GM19395 (cell line): Measurements from ENCODE around the gene FAM177A1.
A peak's percentile ranks its signal among the peaks of the same experiment; 100 is the strongest.
"Not testable (repeated sequence)": the region's sequence is repeated elsewhere in the genome, so short reads cannot be mapped to it uniquely, and the experiment has no call there.

Source experiments
- ATAC-seq: cut with Tn5 transposase; IDR thresholded peaks from one replicate; pipeline ENCODE4 v1.9.1; 2021; ENCODE audit warnings: mild to moderate bottlenecking, moderate library complexity; ENCODE audit not compliant: unreplicated experiment

The FAM177A1 gene

DNA sequence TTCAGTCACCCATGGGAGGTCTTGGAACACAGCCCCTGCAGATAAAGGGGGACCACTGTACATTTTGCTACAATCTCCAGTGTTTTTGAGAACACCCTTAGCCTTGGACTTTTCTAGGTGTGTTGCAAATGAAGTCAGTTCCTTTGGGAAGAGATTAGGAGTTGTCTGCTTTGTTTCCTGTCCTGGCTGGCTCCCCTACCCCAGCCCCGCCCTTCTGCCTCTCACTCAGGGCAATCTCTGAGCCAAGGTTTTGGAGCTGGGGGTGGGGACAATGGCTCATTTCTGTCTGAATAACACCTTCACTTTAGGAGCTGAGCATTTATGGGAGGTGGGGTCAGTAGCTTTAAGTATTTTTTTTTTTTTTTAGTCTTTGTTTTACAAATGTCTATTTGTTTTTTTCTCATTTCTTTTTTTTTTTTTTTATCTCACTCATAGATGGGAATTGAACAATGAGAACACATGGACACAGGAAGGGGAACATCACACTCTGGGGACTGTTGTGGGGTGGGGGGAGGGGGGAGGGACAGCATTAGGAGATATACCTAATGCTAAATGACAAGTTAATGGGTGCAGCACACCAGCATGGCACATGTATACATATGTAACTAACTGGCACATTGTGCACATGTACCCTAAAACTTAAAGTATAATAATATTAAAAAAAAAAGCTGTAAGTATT is 15.2 kb downstream of the FAM177A1 start:
- not testable (repeated sequence) for ATAC-seq

DNA sequence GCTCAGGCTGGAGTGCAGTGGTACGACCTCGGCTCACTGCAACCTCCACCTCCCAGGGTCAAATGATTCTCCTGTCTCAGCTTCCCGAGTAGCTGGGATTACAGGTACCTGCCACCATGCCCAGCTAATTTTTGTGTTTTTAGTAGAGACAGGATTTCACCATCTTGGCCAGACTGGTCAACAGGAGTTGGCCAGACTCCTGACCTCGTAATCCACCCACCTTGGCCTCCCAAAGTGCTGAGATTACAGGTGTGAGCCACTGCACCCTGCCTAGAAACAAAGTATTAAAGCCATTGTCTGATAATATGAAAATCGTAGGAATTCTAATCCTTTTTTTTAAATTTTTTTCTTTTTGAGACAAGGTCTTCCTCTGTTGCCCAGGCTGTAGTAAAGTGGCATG is 19.7 kb downstream of the FAM177A1 start:
- ATAC-seq = not testable (repeated sequence)

DNA sequence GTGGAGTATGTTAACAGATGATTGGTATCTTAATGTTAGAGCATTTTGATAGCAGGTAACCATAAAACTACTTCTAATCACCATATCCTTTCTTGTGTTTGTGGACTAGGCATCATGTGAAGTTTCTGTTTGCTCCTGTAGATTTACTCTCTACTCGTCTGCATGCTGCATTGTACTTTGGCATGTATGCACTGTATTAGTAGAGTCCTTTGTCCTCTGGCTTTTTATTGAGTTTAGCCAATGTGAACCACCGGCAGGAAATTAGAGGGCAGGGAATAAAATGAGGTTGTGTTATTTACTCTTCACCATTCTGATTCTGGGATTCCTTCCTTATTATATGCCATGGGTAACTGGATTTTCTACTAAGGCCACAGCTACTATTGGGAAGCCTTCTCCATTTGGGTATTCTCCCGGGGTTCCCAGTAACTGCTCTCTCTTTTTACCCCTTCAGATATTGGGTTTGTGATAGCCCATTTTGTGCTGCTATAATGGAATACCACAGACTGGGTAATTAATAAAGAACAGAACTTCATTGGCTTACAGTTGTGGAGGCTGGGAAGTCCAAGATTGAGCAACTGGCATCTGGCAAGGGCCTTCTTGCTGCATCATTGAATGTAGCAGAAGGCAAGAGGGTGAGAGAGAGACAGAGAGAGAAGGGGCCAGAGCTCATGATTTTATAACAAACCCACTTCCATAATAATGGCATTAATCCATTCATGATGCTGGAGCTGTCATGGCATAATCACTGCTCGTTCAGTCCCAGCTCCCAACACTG is 22.4 kb downstream of the FAM177A1 start:
- no peak for ATAC-seq

DNA sequence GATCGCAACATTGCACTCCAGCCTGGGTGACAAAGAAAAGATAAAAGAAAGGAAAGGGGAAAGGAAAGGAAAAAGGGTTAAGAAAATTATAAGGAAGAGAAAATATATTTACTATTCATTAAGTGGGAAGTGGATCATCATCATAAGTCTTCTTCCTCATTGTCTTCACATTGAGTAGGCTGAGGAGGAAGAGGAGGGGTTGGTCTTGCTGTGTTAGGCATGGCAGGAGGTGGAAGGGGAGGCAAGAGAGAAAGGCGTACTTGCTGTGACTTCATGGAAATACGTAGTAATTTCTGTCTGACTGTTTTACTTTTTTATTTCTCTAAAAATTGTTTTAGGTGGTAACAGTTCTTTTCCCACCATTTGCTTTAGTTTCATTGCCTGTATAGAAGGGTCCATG is 26.2 kb downstream of the FAM177A1 start:
- no peak for ATAC-seq

DNA sequence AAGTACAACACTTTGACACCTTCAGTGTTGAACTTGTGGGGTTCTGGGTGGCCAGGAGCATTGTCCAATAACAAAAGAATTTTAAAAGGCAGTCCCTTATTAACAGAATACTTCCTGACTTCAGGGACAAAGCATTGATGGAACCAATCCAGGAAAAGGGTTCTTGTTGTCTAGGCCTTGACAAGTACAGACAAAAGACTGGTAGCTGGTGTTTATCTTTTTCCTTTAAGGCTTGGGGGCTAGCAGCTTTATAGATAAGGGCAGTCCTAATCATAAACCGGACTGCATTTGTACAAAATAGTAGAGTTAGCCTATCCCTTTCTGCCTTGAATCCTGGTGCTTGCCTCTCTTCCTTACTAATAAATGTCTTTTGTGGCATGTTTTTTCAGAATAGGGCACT is 27.4 kb downstream of the FAM177A1 start:
- no peak for ATAC-seq

DNA sequence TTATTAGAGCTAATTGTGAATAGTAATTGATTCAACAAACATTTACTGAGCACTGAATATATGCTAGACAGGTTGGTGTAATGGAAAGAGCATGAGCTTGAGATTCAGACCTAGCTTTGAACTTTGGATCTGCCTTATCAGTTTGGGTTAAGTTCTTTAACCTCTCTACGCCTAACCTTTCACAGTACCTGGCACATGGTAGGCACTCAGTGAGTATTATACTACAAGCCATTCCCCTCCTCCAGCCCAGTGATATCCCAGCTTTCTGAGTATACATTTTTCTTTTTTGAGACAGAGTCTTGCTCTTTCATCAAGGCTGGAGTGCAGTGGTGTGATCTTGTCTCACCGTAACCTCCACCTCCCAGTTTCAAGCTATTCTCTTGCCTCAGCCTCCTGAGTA is 32.0 kb downstream of the FAM177A1 start:
- no peak for ATAC-seq

DNA sequence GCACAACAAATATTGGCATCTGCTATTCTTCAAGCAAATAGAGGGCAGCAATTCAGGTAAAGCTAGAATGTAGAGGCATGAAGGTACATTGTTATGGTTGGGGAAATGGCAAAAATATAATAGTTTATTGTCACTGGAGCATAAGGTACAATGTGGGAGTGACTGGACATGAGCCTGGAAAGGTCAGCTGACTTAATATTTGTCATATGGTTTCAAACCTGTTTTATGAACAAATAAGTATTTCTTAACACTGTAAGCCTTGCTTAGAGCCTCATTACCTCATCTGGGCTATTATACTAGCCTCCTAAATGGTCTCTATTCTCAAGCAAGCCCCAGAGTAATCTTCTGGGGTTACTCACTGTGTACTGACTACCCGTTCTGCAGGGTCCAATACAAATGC is 33.7 kb downstream of the FAM177A1 start:
- no peak for ATAC-seq

DNA sequence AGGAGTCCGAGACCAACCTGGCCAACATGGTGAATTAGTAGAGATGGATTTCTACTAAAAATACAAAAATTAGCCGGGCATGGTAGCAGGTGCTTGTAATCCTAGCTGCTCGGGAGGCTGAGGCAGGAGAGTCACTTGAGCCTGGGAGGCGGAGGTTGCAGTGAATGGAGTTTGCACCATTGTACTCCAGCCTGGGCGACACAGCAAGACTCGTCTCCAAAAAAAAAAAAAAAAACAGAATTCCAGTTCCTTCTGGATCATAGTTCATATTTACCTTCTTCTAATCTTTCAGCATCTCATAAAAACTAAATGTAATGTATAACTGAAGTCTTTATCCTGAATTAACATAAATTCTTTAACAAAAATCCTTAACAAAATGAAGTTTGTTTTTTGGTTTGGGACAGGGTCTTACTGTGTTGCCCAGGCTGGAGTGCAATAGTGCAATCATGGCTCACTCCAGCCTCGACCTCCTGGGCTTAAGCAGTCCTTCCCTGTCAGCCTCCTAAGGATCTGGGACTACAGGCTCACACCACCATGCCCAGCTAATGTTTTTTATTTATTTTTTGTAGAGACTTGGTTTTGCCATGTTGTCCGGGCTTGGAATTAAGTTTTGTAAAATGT is 37.6 kb downstream of the FAM177A1 start:
- ATAC-seq = no peak

DNA sequence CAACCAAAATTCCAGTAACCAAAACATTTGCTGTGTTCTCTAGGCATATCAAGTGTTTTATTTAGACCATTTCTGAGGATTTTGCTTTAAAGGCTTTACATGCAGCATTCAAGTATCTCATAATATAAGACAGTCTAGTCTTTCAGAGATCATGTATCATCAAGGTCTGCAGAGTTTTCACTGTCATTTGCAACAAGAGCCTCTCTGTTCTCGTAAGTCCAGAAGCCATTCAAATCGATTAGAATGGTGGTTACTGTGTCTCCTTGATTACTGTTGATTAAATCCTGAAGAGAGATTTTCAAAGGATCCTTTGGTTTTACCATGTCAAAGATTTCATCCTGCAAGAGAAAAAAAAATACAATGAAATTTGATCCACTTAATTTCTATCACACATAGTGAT is 39.4 kb downstream of the FAM177A1 start:
- no peak for ATAC-seq

DNA sequence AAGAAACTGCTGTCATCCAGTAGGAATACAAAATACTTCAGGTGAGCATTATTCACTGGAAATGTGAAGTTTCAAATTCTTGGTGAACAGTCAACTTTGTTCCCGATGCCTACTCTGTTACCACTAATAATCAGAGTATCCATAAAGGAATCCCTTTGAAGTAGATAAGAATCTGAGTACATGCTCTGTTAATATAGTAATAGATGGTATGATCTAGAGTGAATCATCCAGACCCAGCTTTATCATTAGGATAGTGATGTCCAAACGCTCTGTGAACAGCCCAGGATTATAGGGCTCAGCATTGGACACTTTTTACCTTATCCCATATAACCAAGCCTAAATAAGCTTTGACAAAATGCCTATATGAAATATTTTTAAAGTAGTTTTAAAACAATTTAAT is 42.4 kb downstream of the FAM177A1 start:
- ATAC-seq = no peak

DNA sequence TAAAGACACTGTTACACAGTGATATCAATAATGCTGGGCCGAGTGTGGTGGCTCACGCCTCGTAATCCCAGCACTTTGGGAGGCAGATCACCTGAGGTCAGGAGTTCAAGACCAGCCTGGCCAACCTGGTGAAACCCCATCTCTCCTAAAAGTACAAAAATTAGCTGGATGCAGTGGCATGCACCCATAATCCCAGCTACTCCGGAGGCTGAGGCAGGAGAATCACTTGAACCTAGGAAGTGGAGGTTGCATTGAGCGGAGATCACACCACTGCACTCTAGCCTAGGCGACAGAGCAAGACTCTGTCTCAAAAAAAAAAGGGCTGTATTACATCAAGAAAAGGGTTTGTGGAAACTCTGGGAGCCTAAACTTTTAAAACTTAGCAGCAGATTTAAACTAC is 48.6 kb downstream of the FAM177A1 start:
- ATAC-seq = not testable (repeated sequence)

DNA sequence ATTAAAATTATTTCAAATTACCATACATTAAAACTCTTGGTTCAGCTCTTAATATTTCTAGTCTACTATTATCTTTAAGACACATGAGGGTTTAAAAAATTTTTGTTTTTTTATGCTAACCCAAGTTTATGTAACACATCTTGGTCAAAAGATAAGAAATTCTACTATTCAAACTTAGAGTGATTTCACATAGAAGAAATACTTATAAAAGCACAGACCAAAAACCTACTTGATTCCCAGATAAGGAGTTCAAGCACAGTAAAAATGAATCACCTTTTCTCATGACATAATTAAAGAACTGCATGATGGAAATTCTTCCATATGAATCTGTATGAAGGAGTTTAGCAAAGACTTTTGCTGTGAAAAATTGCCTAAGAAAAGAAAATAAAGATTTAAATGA is 61.8 kb downstream of the FAM177A1 start:
- ATAC-seq = no peak

DNA sequence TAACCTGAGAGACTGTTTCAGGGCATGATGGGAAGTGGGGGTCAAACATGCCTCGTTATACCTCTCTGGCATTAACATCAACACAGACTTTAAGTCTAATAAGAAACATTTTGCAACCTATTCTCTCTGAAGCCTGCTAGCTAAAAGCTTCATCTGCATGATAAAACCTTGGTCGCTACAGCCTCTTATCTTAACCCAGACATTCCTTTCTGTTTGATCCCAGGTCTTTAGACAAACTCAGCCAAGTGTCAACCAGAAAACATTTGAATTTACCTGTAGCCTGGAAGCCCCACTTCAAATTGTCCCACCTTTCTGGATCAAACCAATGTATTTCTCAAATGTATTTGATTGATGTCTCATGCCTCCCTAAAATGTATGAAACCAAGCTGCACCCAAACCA is 66.6 kb downstream of the FAM177A1 start:
- no peak for ATAC-seq

DNA sequence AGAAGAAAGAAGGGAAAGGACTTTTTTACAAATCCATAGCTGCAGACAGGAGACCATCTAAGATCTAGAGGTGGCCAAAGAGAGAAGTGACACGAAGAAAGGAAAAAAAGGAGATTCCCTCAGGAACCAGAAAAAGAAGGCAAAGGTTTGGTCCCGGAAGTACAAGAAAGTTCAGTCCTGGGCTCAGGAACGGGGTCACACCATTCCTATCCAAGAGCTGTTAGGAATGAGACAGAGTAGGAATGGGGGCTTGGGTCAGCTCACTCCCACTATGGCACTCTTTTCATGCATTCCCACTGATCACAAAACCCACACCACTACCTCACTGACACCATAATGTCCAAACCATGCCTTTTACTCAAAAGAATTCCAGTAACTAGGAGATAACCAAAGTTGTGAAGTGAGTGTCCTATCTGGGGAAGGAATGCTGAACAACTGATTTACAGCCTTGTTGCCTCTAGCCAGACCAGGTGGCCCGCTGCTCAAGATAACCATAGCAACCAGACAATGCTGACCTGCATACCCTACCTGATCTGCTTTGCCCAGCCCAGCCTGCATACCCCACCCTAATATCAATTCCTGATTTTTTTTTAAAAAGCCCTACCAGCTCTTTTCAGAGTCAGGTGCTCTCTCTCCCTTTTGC is 67.4 kb downstream of the FAM177A1 start:
- no peak for ATAC-seq

DNA sequence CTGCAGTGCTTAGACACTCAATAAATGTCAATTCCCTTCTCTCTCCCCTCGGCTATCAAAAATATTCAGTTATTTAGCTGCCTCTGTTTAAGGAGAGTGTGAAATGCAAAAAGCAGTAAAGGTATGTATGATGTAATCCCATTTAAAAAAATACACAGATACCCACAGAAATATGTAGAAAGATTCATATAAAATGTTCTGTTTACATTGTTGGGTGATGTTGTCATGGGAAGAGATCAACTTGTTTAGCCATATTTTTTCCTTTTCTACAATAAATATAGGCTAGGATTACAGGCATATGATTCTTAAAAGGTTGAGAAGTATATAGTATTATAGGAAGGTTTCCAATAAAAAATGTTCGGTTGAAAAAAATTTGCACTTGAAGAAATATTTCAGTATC is 68.0 kb downstream of the FAM177A1 start:
- no peak for ATAC-seq

DNA sequence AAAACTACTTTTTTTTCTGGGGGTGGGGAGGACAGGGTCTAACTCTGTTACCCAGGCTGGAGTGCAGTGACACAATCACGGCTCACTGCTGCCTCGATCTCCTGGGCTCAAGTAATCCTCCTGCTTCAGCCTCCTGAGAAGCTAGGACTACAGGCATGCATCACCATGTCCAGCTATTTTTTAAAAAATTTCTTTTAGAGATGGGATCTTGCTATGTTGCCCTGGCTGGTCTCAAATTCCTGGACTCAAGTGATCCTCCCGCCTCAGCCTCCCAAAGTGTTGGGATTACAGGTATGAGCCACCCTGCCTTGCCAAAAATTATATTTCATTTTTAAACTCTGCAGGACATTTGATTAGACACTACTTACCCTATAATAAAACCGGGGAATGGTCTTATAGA is 70.2 kb downstream of the FAM177A1 start:
- no peak for ATAC-seq

DNA sequence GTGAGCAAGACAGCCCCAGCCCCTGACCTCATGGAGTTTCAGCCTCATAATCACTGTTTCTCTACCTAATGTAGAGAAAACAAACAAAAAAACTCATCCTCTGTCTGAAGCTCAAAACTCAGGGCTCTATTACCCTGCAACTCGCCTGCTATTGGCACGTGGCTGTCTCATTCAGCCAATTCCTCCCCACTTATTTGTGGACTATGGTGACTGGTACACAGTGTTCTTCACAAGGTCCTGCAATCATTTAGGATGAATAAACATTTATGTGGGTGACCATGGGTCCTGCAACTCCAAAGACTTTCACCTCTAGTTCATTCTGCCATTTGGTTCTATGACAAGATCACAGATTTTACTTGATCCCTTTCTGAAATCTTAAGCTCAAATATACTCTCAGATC is 71.0 kb downstream of the FAM177A1 start:
- ATAC-seq = no peak

DNA sequence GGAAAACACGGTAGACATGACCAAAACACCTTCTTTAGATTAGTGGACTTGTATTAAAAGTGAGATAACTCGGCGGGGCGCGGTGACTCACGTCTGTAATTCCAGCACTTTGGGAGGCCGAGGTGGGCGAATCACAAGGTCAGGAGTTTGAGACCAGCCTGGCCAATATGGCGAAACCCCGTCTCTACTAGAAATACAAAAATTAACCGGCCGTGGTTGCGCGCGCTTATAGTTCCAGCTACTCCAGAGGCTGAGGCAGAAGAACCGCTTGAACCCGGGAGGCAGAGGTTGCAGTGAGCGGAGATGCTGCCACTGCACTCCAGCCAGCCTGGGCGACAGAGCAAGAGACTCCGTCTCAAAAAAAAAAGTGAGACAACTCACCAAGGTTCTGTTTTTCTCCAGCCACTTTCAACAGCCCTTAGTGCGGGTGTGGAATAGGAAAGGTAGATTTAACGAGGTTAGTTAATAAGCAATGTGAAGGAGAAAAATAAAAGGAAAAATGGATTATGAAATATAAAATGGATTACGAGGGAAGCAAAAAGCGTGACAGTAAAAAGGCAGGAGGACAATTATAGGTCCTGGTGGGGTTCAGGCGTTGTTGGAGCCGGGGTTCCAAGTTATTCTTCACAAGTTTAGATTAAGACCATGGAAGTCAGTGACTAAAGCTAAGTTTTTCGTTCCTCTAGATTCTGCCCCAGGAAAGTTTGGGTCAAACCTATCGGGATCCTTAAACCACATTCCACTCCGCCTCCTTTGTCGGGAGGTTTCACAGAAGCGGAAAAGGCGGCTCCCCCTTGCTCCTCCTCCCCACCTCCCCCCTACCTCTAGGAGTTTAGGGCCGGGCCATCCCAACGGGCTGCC is 75.2 kb downstream of the FAM177A1 start:
- ATAC-seq = peak; percentile 2

DNA sequence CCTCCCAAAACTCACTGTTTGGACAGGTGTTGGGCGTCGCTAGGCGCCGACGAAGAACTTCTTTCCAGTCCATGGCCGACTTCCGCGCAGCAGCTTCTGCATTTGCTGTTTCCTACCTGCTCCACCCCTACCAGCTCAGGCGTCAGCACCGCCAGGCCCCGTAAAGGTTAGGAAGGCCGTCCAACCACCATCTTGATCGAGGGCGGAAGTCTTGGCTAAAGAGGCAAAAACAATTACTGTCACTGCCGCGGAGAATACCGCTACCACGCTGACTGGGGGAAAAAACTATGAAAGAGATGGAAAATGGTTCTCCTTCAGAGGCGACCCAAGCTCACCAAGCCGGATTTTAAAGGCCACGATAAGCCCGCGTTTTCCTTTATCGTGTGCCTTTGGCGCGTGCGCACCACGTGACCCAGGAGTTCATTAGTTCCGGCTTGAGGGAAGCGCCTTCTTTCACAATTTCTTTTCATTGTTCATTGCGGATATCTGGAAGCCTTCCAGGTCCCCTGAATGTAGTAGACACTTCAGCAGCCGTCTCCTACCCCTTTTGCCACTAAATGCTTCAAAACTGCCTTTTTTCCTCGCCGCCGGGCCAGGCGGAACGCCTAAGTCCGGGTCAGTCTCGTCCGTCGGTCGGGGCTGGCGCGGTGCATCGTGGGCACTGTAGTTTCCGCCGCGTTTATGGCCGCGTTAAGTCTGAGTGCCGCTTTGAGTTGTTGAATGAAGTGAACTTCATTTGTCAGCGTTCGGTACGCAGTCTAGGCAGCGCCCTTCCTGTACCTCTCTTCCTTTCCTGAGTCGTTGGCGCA is 76.0 kb downstream of the FAM177A1 start, which contains the start of the genes PPP2R3C and PRORP:
PPP2R3C (minus strand) TSS at position 104 of the 809 bp plus-strand sequence; CDS start at position 73, 31 bp downstream.
PRORP (plus strand) TSS at position 666 of the 809 bp plus-strand sequence. CDS start 694 bp downstream, outside the sequence.
- ATAC-seq = peak; percentile 88
